Measurements from ENCODE around the gene ITGB3. TPM values are rescaled to one million over a fixed set of nuclear protein-coding genes. Genes with fewer than 3 reads are reported as not detected.

ITGB3 gene
- total RNA-seq, 1 donor from 2014 or later = not detected

GRCh38 chr17:47330548-47330947 is 76.9 kb downstream of the ITGB3 start:
- peaks cover 2% of the 10 kb centered on the region for H3K4me1 Mint-ChIP-seq (ENCODE audit: unreplicated experiment)
- DNase-seq (ENCODE audit: low spot score) = no peak
- TF ChIP-seq CTCF (IDR thresholded peaks at IDR 0.05; ENCODE audit: unreplicated experiment) = no peak

GRCh38 chr17:47332287-47332686 is 78.7 kb downstream of the ITGB3 start:
- no peak for TF ChIP-seq CTCF (IDR thresholded peaks at IDR 0.05; ENCODE audit: unreplicated experiment)
- H3K4me1 Mint-ChIP-seq (ENCODE audit: unreplicated experiment) = peaks cover 5% of the 10 kb centered on the region
- no peak overlapping the region for H3K27ac Mint-ChIP-seq (ENCODE audit: unreplicated experiment)
- H3K9me3 Mint-ChIP-seq (ENCODE audit: unreplicated experiment) = no peaks in the 10 kb centered on the region
- no peaks in the 10 kb centered on the region for H3K27me3 Mint-ChIP-seq (ENCODE audit: unreplicated experiment)
- no peak overlapping the region for H3K4me3 Mint-ChIP-seq (ENCODE audit: unreplicated experiment)
- peaks cover 5% of the 10 kb centered on the region for H3K36me3 Mint-ChIP-seq (ENCODE audit: low read depth, unreplicated experiment)
- DNase-seq (ENCODE audit: low spot score) = no peak

More at GRCh38 chr17:47330548-47330947, 76.9 kb downstream of the ITGB3 start:
- no peaks in the 10 kb centered on the region for H3K27me3 Mint-ChIP-seq (ENCODE audit: unreplicated experiment)
- H3K27ac Mint-ChIP-seq (ENCODE audit: unreplicated experiment) = no peak overlapping the region
- peaks cover 5% of the 10 kb centered on the region for H3K36me3 Mint-ChIP-seq (ENCODE audit: low read depth, unreplicated experiment)
- no peak overlapping the region for H3K4me3 Mint-ChIP-seq (ENCODE audit: unreplicated experiment)
- H3K9me3 Mint-ChIP-seq (ENCODE audit: unreplicated experiment) = no peaks in the 10 kb centered on the region

GRCh38 chr17:47335101-47335936 is 81.7 kb downstream of the ITGB3 start:
- Mint-ChIP-seq H3K27ac (ENCODE audit: unreplicated experiment) (no peak overlapping the region), H3K36me3 (ENCODE audit: low read depth, unreplicated experiment) (peaks cover 5% of the 10 kb centered on the region), H3K4me3 (ENCODE audit: unreplicated experiment) (no peak overlapping the region), H3K9me3 (ENCODE audit: unreplicated experiment) (no peaks in the 10 kb centered on the region), H3K27me3 (ENCODE audit: unreplicated experiment) (no peaks in the 10 kb centered on the region), H3K4me1 (ENCODE audit: unreplicated experiment) (peaks cover 5% of the 10 kb centered on the region)
- no peak for TF ChIP-seq CTCF (IDR thresholded peaks at IDR 0.05; ENCODE audit: unreplicated experiment)
- no peak for DNase-seq (ENCODE audit: low spot score)

- DNase-seq (ENCODE audit: low spot score) = no peak
- H3K4me3 Mint-ChIP-seq (ENCODE audit: unreplicated experiment) = no peak overlapping the region
- no peak overlapping the region for H3K27ac Mint-ChIP-seq (ENCODE audit: unreplicated experiment)
- H3K36me3 Mint-ChIP-seq (ENCODE audit: low read depth, unreplicated experiment) = peaks cover 5% of the 10 kb centered on the region
- peaks cover 5% of the 10 kb centered on the region for H3K4me1 Mint-ChIP-seq (ENCODE audit: unreplicated experiment)
- H3K9me3 Mint-ChIP-seq (ENCODE audit: unreplicated experiment) = no peaks in the 10 kb centered on the region
- TF ChIP-seq CTCF (IDR thresholded peaks at IDR 0.05; ENCODE audit: unreplicated experiment) = no peak
- no peaks in the 10 kb centered on the region for H3K27me3 Mint-ChIP-seq (ENCODE audit: unreplicated experiment)
These were observed 84.4 kb downstream of the ITGB3 start for GRCh38 chr17:47338026-47338425.

- TF ChIP-seq CTCF (IDR thresholded peaks at IDR 0.05; ENCODE audit: unreplicated experiment) = no peak
- Mint-ChIP-seq H3K4me1 (ENCODE audit: unreplicated experiment) (no peaks in the 10 kb centered on the region), H3K4me3 (ENCODE audit: unreplicated experiment) (no peak overlapping the region), H3K9me3 (ENCODE audit: unreplicated experiment) (no peaks in the 10 kb centered on the region), H3K36me3 (ENCODE audit: low read depth, unreplicated experiment) (no peaks in the 10 kb centered on the region), H3K27me3 (ENCODE audit: unreplicated experiment) (peaks cover 2% of the 10 kb centered on the region), H3K27ac (ENCODE audit: unreplicated experiment) (no peak overlapping the region)
- DNase-seq (ENCODE audit: low spot score) = no peak
These were observed 99.2 kb downstream of the ITGB3 start for GRCh38 chr17:47352848-47353247.
